Smooth muscle cell (in vitro differentiated cells): ENCODE results near the gene IQCH. TPM values are rescaled to one million over a fixed set of nuclear protein-coding genes. Genes with fewer than 3 reads are reported as not detected.

Source experiments
- DNase-seq: peaks from one replicate; lab custom pipeline; 2025; ENCODE audit not compliant: unreplicated experiment; lab: John Stamatoyannopoulos, UW
- H2AFZ ChIP-seq: fragments of 200-600 bp; sonication (generic); 2 replicates; pipeline ENCODE4 v1.6.0; 2016; ENCODE audit warnings: antibody characterized with exemption, low read depth, mild to moderate bottlenecking
- H3F3A ChIP-seq: fragments of 200-600 bp; sonication (generic); 2 replicates; pipeline ENCODE4 v1.6.0; 2017; ENCODE audit warnings: antibody characterized with exemption, low read depth
- H3K27ac ChIP-seq: fragments of 200-600 bp; sonication (generic); 2 replicates; pipeline ENCODE4 v1.5.1; 2016; ENCODE audit warnings: low read depth, mild to moderate bottlenecking
- H3K27me3 ChIP-seq: fragments of 200-600 bp; sonication (generic); 2 replicates; pipeline ENCODE4 v1.6.1; 2016; ENCODE audit warnings: low read depth, mild to moderate bottlenecking
- H3K36me3 ChIP-seq: fragments of 200-600 bp; sonication (generic); 2 replicates; pipeline ENCODE4 v1.5.1; 2016; ENCODE audit warnings: low read depth
- H3K4me1 ChIP-seq: fragments of 200-600 bp; sonication (generic); 2 replicates; pipeline ENCODE4 v1.5.1; 2016; ENCODE audit warnings: low read depth
- H3K4me2 ChIP-seq: fragments of 200-600 bp; sonication (generic); 2 replicates; pipeline ENCODE4 v1.6.0; 2016; ENCODE audit warnings: mild to moderate bottlenecking
- H3K4me3 ChIP-seq: fragments of 200-600 bp; sonication (generic); 2 replicates; pipeline ENCODE4 v1.5.1; 2016; ENCODE audit warnings: mild to moderate bottlenecking
- H3K79me2 ChIP-seq: fragments of 200-600 bp; sonication (generic); 2 replicates; pipeline ENCODE4 v1.6.0; 2016; ENCODE audit warnings: low read depth, mild to moderate bottlenecking
- H3K9ac ChIP-seq: fragments of 200-600 bp; sonication (generic); 2 replicates; pipeline ENCODE4 v1.6.0; 2016; ENCODE audit warnings: low read depth
- H3K9me3 ChIP-seq: fragments of 200-600 bp; sonication (generic); replicated peaks from 2 replicates; pipeline ENCODE4 v1.5.1; 2016; ENCODE audit warnings: low read depth
- H4K20me1 ChIP-seq: fragments of 200-600 bp; sonication (generic); 2 replicates; pipeline ENCODE4 v1.6.0; 2016; ENCODE audit warnings: low read depth
- WGBS: methylation state at CpG from one replicate; pipeline ENCODE4 v1.1.7; 2016; ENCODE audit warnings: low lambda C conversion rate; 5-methylcytosine and 5-hydroxymethylcytosine counted together
- polyA plus RNA-seq: library from polyadenylated mRNA; unstranded; fragments of >200 nt; fragmentation: Nextera tagmentation; extraction: Ambion mirVana; gene quantifications from 2 replicates; pipeline ENCODE4 v1.2.1, GENCODE V29; 2016
- total RNA-seq: library from RNA; depleted of rRNA; stranded (reverse); fragments of >200 nt; gene quantifications from 2 replicates; pipeline ENCODE4 v1.2.3, GENCODE V29; 2014
- TF ChIP-seq, protein P1 (sequence below): fragments of 200-600 bp; sonication (generic); IDR thresholded peaks from 2 replicates; pipeline ENCODE4 v1.5.1; 2017; ENCODE audit warnings: borderline replicate concordance, mild to moderate bottlenecking, antibody characterized with exemption; ENCODE audit not compliant: insufficient read depth, poor library complexity, severe bottlenecking

IQCH gene
- total and polyA plus RNA-seq, 2 experiments from 2014 or later: 0.86 to 2.9 TPM

DNA sequence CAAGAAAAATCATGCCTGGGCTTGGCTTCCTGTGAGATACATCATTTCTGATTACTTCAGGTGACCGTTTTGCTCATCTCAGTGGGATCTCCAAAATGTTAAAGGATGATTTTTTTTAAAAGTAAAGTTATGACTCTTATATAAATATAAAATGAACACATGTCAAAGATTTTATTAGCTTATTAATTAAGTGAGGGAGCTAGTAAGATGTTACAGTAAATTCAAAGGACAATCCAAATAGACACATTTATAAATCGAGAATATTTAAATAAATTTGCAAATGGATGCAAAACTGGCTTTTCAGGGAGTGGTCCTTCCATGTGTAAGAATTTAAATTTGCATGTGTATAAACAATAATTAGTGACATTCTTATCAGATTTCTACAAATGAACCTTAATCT, 87.0 kb downstream of the IQCH start:
- Histone ChIP-seq H3K79me2 (no peaks in the 10 kb centered on the region), H2AFZ (no peak overlapping the region), H3K36me3 (no peaks in the 10 kb centered on the region), H3F3A (no peaks in the 10 kb centered on the region), H3K4me3 (no peak overlapping the region), H3K4me2 (no peak overlapping the region), H3K27ac (no peak overlapping the region), H4K20me1 (no peaks in the 10 kb centered on the region), H3K9ac (no peak overlapping the region), H3K9me3 (no peaks in the 10 kb centered on the region), H3K27me3 (no peaks in the 10 kb centered on the region), H3K4me1 (no peaks in the 10 kb centered on the region)
- TF ChIP-seq, protein P1, sequence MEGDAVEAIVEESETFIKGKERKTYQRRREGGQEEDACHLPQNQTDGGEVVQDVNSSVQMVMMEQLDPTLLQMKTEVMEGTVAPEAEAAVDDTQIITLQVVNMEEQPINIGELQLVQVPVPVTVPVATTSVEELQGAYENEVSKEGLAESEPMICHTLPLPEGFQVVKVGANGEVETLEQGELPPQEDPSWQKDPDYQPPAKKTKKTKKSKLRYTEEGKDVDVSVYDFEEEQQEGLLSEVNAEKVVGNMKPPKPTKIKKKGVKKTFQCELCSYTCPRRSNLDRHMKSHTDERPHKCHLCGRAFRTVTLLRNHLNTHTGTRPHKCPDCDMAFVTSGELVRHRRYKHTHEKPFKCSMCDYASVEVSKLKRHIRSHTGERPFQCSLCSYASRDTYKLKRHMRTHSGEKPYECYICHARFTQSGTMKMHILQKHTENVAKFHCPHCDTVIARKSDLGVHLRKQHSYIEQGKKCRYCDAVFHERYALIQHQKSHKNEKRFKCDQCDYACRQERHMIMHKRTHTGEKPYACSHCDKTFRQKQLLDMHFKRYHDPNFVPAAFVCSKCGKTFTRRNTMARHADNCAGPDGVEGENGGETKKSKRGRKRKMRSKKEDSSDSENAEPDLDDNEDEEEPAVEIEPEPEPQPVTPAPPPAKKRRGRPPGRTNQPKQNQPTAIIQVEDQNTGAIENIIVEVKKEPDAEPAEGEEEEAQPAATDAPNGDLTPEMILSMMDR: no peak
- 92% methylated on average over 2 of the region's 2 CpGs for WGBS
- DNase-seq: no peak

GRCh38 chr15:67343206-67343605, 88.6 kb downstream of the IQCH start:
- DNase-seq: no peak
- Histone ChIP-seq H3F3A (no peaks in the 10 kb centered on the region), H3K4me3 (no peak overlapping the region), H4K20me1 (no peaks in the 10 kb centered on the region), H3K9ac (no peak overlapping the region), H2AFZ (no peak overlapping the region), H3K27ac (no peak overlapping the region), H3K79me2 (no peaks in the 10 kb centered on the region), H3K27me3 (no peaks in the 10 kb centered on the region), H3K4me2 (no peak overlapping the region), H3K36me3 (no peaks in the 10 kb centered on the region), H3K4me1 (no peaks in the 10 kb centered on the region), H3K9me3 (no peaks in the 10 kb centered on the region)
- TF ChIP-seq, protein P1: no peak

GRCh38 chr15:67349634-67350033, 95.0 kb downstream of the IQCH start:
- TF ChIP-seq, protein P1: no peak
- Histone ChIP-seq H3K27ac (no peak overlapping the region), H3K4me3 (no peak overlapping the region), H3K27me3 (no peaks in the 10 kb centered on the region), H3K9me3 (no peaks in the 10 kb centered on the region), H3F3A (no peaks in the 10 kb centered on the region), H3K79me2 (no peaks in the 10 kb centered on the region), H3K9ac (no peak overlapping the region), H3K36me3 (no peaks in the 10 kb centered on the region), H3K4me2 (no peak overlapping the region), H2AFZ (no peak overlapping the region), H4K20me1 (no peaks in the 10 kb centered on the region), H3K4me1 (no peaks in the 10 kb centered on the region)
- DNase-seq: no peak

DNA sequence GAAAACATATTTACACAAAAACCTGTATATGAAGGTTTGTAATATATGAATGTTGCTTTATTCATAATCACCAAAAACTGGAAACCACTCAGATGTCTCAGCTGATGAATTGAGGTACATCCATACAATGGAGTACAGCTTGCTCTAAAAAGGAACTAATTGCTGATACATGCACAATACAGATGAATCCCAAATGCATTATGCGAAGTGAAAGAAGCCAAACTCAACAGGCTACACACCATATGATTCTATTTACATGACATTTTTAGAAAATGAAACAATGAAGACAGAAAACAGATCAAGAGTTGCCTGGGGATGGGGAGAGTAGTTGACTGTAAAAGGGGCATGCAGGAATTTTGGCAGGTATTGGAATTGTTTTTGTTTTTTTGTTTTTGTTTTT, 95.5 kb downstream of the IQCH start:
- Histone ChIP-seq H3K9ac (no peak overlapping the region), H4K20me1 (no peaks in the 10 kb centered on the region), H3K4me1 (no peaks in the 10 kb centered on the region), H2AFZ (no peak overlapping the region), H3K4me3 (no peak overlapping the region), H3K79me2 (no peaks in the 10 kb centered on the region), H3F3A (no peaks in the 10 kb centered on the region), H3K36me3 (no peaks in the 10 kb centered on the region), H3K27me3 (no peaks in the 10 kb centered on the region), H3K4me2 (no peak overlapping the region), H3K9me3 (no peaks in the 10 kb centered on the region), H3K27ac (no peak overlapping the region)
- TF ChIP-seq, protein P1: no peak
- WGBS: 93% methylated on average over 1 of the region's 1 CpG
- no peak for DNase-seq
